Epithelial cell of proximal tubule (primary cell): ENCODE data around the gene ICAM4. TPM values are rescaled to one million over a fixed set of nuclear protein-coding genes. Genes with fewer than 3 reads are reported as not detected.

Experiments used
- DNase-seq: peaks from one replicate; pipeline ENCODE4 v3.0.0-alpha.2; 2011; ENCODE audit warnings: low read depth
- H3K4me3 ChIP-seq: 2 replicates; pipeline ENCODE4 v1.5.1; 2011; ENCODE audit warnings: low read depth, mild to moderate bottlenecking, low read length
- CTCF ChIP-seq: conservative IDR thresholded peaks from 2 replicates; pipeline ENCODE4 v1.5.1; 2012; ENCODE audit warnings: low read depth, mild to moderate bottlenecking, low read length
- total RNA-seq: library from RNA; depleted of rRNA; stranded (reverse); fragments of >200 nt; gene quantifications from 2 replicates; pipeline ENCODE4 v1.2.3, GENCODE V29; 2015

Gene ICAM4
- total RNA-seq, 1 donor from 2014 or later, result not detected

GRCh38 chr19:10258080-10258710 lies 28.6 kb upstream of the ICAM4 start:
- no peak overlapping the region for H3K4me3 ChIP-seq
- no peak for TF ChIP-seq CTCF
- DNase-seq, result no peak

- TF ChIP-seq CTCF, result peak; percentile 81
- no peak for DNase-seq
- H3K4me3 ChIP-seq, result no peak overlapping the region
Measured at GRCh38 chr19:10259162-10259905, 27.4 kb upstream of the ICAM4 start.

GRCh38 chr19:10260141-10260584 lies 26.6 kb upstream of the ICAM4 start:
- peak; percentile 58 for DNase-seq

GRCh38 chr19:10262771-10263170 lies 24.0 kb upstream of the ICAM4 start:
- no peak for TF ChIP-seq CTCF
- DNase-seq, result no peak
- no peak overlapping the region for H3K4me3 ChIP-seq

More at GRCh38 chr19:10260141-10260584, 26.6 kb upstream of the ICAM4 start:
- no peak for TF ChIP-seq CTCF
- no peak overlapping the region for H3K4me3 ChIP-seq

- DNase-seq, result no peak
- no peak overlapping the region for H3K4me3 ChIP-seq
Measured at GRCh38 chr19:10266706-10267105, 20.0 kb upstream of the ICAM4 start.

GRCh38 chr19:10268071-10268470 lies 18.7 kb upstream of the ICAM4 start:
- DNase-seq, result no peak
- TF ChIP-seq CTCF, result no peak

More at GRCh38 chr19:10266706-10267105, 20.0 kb upstream of the ICAM4 start:
- TF ChIP-seq CTCF, result no peak

More at GRCh38 chr19:10268071-10268470, 18.7 kb upstream of the ICAM4 start:
- no peak overlapping the region for H3K4me3 ChIP-seq
